SH-SY5Y (cell line): ENCODE data around the gene PLPP2.

Experiments
- GATA2 ChIP-seq: IDR thresholded peaks from 2 replicates; pipeline ENCODE4 v1.6.1; 2011; ENCODE audit warnings: mild to moderate bottlenecking, low read depth, low read length
- GATA3 ChIP-seq: IDR thresholded peaks from 2 replicates; pipeline ENCODE4 v1.6.1; 2011; ENCODE audit warnings: low read depth, mild to moderate bottlenecking, low read length, moderate library complexity

PLPP2 gene

GRCh38 chr19:291006-291521 lies at the start of gene PLPP2:
Gene PLPP2, minus strand, starts transcription at chr19:291403. Its CDS starts 67 bp downstream, at chr19:291336.
- TF ChIP-seq GATA2, result no peak
- no peak for TF ChIP-seq GATA3

DNA sequence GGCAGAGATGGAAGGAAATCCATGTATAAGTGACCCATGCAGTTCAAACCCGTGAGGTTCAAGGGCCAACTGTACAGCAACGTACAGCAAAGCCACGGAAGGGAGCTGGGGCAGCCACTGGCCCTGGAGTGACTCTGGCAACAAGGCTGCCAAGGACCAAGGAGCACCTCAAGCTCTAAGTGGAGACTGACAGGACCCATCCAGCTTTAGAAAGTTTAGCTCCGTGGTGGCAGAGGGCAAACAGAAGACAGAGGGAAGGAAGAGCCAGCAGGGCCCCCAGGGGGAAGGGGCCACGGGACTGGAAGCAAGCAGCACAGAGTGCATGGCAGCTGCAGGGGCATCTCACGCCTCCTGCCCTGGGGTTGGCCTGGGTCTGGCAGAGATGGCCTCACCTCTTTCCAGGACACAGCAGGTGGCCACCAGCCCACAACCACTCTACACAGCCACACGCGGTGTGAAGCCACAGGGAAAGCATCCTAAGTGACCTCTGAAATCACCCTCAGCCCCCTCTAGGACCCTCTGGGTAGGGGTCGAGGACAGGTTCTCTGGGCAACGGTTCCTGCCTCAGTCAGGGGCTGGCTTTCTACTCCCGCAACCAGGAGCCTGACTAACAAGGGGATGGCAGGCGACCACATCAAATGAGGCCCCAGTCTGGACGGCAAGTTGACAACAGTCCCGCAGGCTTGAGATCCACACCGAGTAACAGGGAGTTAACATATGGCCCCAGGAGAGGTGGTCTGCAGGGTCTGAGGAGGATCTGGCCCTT lies 49.6 kb upstream of the PLPP2 start:
- TF ChIP-seq GATA3 (no peak), GATA2 (no peak)

DNA sequence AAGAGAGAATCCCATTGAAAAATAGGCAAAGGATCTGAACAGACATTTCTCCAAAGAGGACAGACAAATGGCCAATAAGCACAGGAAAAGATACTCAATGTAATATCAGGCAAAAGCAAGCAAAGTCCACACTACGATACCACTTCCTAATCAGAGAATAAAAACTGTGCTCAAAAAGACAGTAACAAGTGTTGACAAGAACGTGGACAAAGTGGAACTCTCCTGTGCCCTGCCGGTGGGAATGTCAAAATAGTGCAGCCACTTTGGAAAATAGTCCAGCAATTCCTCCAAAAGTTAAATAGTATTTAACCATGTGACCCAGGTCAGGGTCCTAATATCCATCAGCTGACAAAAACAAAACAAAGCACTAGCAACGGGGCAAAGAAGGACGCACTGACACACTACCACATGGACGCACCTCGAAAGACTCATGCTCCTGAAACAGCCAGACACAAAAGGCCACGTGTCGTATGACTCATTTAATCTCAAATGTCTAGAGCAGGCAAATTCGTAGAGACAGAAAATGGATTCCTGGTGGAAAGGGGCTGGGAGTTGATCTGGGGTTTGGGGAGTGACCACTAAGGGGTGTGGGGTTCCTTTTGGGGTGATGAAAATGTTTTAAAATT lies 48.2 kb upstream of the PLPP2 start:
- TF ChIP-seq GATA3, result no peak
- no peak for TF ChIP-seq GATA2

DNA sequence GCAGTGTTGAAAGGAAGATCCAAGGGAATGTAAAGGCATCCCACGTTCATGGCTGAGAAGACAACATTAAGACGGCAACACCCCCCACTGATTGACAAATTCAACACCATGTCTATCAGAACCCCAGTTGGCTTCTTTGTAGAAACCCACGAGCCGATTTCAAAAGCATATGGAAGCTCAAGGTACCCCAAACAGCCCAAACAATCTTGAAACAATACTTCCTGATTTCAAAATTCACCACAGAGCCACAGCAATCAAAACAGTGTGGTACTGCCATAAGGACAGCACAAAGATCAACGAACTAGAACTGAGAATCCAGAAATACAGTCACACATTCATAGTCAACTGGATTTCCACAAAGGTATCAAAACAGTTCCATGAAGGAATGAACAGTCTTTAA lies 47.2 kb upstream of the PLPP2 start:
- no peak for TF ChIP-seq GATA2
- no peak for TF ChIP-seq GATA3

DNA sequence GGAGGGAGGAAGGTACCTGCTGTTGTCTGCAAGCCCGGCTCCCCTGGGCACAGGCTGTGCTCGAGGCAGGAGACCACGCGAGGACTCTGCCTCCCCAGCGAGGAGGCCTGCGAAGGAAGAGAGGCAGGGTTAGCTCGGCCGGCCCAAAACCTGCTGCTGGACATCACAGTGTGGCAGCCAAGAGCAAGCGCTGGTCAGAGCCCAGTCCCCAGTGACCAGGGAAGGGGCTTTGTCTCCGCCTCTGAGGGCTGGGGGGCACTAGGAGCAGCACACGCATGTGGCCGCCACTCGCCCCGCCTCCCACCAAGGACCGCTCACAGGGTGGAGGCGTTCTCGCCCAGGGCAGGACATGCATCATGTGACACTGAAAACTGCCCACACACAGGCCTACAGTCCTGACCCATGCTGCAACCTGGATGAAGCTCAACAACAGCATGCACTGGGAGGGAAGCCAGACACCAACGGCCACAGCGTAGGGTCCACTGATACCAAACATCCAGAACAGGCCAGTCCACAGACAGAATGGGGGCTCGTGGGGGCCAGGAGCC lies 44.9 kb upstream of the PLPP2 start:
- no peak for TF ChIP-seq GATA3
- no peak for TF ChIP-seq GATA2

- TF ChIP-seq GATA2, result no peak
- TF ChIP-seq GATA3, result no peak
These were observed 44.4 kb upstream of the PLPP2 start for GRCh38 chr19:335486-336066.

DNA sequence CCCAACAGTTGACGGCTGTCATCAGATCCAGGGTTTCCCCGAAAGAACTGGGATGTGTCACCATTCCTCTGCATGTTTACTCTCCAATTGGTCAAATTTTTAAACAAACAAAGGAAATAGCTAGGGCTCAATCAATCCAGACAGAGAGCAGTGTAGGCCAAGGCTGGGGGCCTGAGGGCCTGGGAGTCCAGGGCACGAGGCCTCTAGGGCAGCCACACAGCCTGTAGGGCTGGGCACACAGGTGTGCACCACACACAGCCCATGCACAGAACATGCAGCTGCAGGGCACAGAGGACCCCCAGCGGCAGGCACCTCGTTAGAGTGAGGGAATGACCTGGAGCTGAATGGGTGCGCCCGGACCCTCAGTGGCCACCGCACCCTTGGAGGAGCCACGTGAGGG lies 43.9 kb upstream of the PLPP2 start:
- TF ChIP-seq GATA2, result no peak
- no peak for TF ChIP-seq GATA3

- TF ChIP-seq GATA3, result no peak
- no peak for TF ChIP-seq GATA2
These were observed 43.3 kb upstream of the PLPP2 start for GRCh38 chr19:334296-335071.

GRCh38 chr19:330503-330902 lies 39.3 kb upstream of the PLPP2 start:
- TF ChIP-seq GATA3 (no peak), GATA2 (no peak)

DNA sequence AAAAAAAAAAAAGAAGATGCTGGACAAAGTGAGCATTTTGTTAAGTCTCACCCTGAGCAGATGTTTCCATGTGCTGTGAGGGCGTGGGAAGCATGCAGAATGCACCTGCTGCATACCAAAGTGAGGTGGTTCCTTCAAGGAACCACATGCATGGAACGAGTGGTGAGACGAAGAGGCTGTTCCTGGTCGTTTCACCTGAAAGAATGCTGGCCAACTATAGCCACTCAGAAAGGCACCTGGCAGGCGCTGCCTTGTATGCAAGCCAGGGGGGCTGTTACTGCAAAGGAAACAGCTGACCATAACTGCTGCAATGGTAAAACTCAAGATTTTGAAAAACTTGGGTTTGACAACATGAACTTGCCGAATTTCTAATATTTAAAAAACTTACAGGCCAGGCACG lies 38.7 kb upstream of the PLPP2 start:
- TF ChIP-seq GATA2, result no peak
- no peak for TF ChIP-seq GATA3

GRCh38 chr19:328025-328505 lies 36.9 kb upstream of the PLPP2 start:
- TF ChIP-seq GATA3 (no peak), GATA2 (no peak)

DNA sequence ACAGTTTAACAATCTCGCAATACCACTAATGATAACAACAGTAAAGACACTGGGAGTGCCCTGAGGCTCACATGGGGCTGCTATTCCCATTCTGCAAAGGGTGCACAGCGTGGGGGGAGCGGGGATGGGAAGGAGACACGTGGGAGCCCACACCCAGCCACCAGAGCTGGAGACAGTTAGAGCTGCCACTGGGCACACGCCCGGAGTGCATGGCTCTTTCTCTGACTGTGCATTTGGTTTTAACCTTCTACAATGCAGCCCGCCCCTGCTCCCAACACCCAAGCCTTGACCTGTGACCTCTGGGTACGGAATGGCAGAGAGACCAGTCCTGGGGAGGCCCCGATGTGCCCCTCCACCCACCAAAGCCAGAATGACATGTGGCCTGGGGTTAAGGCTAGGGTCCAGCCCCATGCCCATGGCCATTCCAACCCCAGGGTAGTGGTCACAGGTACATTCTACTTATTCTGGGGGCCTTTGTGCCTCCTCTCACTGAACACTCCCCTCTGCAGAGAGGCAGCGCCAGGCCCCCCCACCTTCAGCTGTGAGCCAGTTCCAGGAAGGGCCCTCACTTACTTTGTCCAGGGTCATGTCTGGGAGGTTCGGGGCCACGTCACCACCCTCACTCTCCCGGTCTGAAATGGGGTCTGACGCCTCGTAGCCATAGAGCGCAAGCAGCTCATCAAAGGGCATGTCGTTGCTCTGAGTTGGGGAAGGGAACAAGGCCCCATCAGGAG lies 36.3 kb upstream of the PLPP2 start:
- no peak for TF ChIP-seq GATA3
- TF ChIP-seq GATA2, result no peak

GRCh38 chr19:326871-327270 lies 35.7 kb upstream of the PLPP2 start:
- TF ChIP-seq GATA3 (no peak), GATA2 (no peak)

DNA sequence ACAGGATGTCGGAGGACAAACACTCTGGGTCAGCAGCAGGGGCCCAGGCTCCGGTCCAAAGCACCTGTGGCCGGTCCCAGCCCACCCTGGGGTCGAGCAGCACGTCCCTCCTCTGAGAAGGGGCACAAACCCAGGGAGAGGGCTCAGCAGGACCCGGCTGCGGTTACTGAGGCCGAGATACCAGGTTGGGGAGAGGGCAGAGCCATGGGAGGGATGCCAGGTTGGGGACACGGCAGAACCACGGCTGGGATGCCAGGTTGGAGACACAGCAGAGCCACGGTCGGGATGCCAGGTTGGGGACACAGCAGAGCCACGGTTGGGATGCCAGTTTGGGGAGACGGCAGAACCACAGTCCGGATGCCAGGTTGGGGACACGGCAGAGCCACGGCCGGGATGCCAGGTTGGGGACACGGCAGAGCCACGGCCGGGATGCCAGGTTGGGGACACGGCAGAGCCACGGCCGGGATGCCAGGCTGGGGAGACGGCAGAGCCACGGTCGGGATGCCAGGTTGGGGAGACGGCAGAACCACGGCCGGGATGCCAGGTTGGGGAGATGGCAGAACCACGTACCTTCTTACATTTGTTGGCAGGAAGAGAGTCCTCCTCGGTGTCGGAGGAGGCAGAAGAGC lies 34.8 kb upstream of the PLPP2 start:
- TF ChIP-seq GATA3, result no peak
- TF ChIP-seq GATA2, result no peak
